Keratinocyte (primary cell): ENCODE results near the gene TRIM47. TPM values are rescaled to one million over a fixed set of nuclear protein-coding genes. Genes with fewer than 3 reads are reported as not detected.

ENCODE experiments used
- DNase-seq: peaks from one replicate; pipeline ENCODE4 v3.0.0-alpha.2; 2011; ENCODE audit warnings: low read depth, missing footprints, low spot score
- FAIRE-seq: peaks from 2 replicates; lab custom pipeline; 2011; peaks lifted over from hg19 to GRCh38; lab: Jason Lieb, UNC
- H2AFZ ChIP-seq: 2 replicates; pipeline ENCODE4 v1.6.0; 2012; ENCODE audit warnings: low read length, control low read depth, inconsistent platforms; ENCODE audit not compliant: control insufficient read depth
- H3K27ac ChIP-seq: 2 replicates; pipeline ENCODE4 v1.5.1; 2011; ENCODE audit warnings: low read length; ENCODE audit not compliant: control insufficient read depth, insufficient read depth
- H3K27me3 ChIP-seq: 3 replicates; pipeline ENCODE4 v1.6.0; 2011; ENCODE audit warnings: low read length; ENCODE audit not compliant: control insufficient read depth, insufficient read depth; ENCODE audit errors: extremely low read depth
- H3K36me3 ChIP-seq, 2 experiments: 2 replicates in 1 of 2; 3 replicates in 1 of 2; pipeline ENCODE4 v1.5.1; 2011; ENCODE audit warnings: low read length in 2 of 2, mild to moderate bottlenecking in 1 of 2; ENCODE audit not compliant: control insufficient read depth in 2 of 2, insufficient read depth in 2 of 2; ENCODE audit errors: extremely low read depth in 1 of 2
- H3K4me1 ChIP-seq: 3 replicates; pipeline ENCODE4 v1.5.1; 2011; ENCODE audit warnings: low read length; ENCODE audit not compliant: control insufficient read depth, insufficient read depth; ENCODE audit errors: extremely low read depth
- H3K4me2 ChIP-seq: 3 replicates; pipeline ENCODE4 v1.6.0; 2011; ENCODE audit warnings: low read depth, low read length; ENCODE audit not compliant: control insufficient read depth, insufficient read depth; ENCODE audit errors: extremely low read depth
- H3K4me3 ChIP-seq, 3 experiments: fragments of 200-600 bp in 1 of 3; sonication (generic) in 1 of 3; 2 replicates in 2 of 3; 3 replicates in 1 of 3; pipeline ENCODE4 v1.5.1; 2011 to 2016; ENCODE audit warnings: low read length in 3 of 3, mild to moderate bottlenecking in 3 of 3, control low read depth in 2 of 3, inconsistent platforms in 1 of 3, low read depth in 1 of 3, mixed read lengths in 1 of 3, mixed run types in 1 of 3, moderate library complexity in 1 of 3; ENCODE audit not compliant: control insufficient read depth in 2 of 3, insufficient read depth in 2 of 3; ENCODE audit errors: extremely low read depth in 1 of 3
- H3K79me2 ChIP-seq: 2 replicates; pipeline ENCODE4 v1.6.0; 2012; ENCODE audit warnings: low read length; ENCODE audit not compliant: control insufficient read depth, insufficient read depth
- H3K9ac ChIP-seq: 3 replicates; pipeline ENCODE4 v1.6.0; 2011; ENCODE audit warnings: low read length; ENCODE audit not compliant: control insufficient read depth, insufficient read depth; ENCODE audit errors: extremely low read depth
- H3K9me1 ChIP-seq: 3 replicates; pipeline ENCODE4 v1.6.0; 2011; ENCODE audit warnings: low read length; ENCODE audit not compliant: control insufficient read depth, insufficient read depth; ENCODE audit errors: extremely low read depth
- H3K9me3 ChIP-seq: 2 replicates; pipeline ENCODE4 v1.5.1; 2012; ENCODE audit warnings: low read depth, low read length; ENCODE audit not compliant: control insufficient read depth
- H4K20me1 ChIP-seq: 3 replicates; pipeline ENCODE4 v1.6.0; 2011; ENCODE audit warnings: low read length; ENCODE audit not compliant: control insufficient read depth, insufficient read depth; ENCODE audit errors: extremely low read depth
- CTCF ChIP-seq, 3 experiments: IDR thresholded peaks in 1 of 3; conservative IDR thresholded peaks in 1 of 3; optimal IDR thresholded peaks in 1 of 3; 2 replicates in 2 of 3; 3 replicates in 1 of 3; pipeline versions ENCODE3 to v1.5.1; 2011; ENCODE audit warnings: low read length in 3 of 3, mild to moderate bottlenecking in 3 of 3, moderate library complexity in 2 of 3, control low read depth in 1 of 3, inconsistent platforms in 1 of 3; ENCODE audit not compliant: insufficient read depth in 2 of 3; ENCODE audit errors: extremely low read depth in 1 of 3
- EZH2 ChIP-seq: IDR thresholded peaks from one replicate; pipeline ENCODE4 v1.6.1; 2012; ENCODE audit warnings: inconsistent platforms, mild to moderate bottlenecking, low read length, moderate library complexity
- dilution Hi-C: fragments of 300-500 bp; cut with MboI; formaldehyde crosslinking; loops from one replicate; pipeline ENCODE4 v1.7.0; 2020; ENCODE audit warnings: low sequenced_read_pairs; ENCODE audit not compliant: extremely low pct_ligation_motif_present
- polyA plus RNA-seq, 5 experiments: library from polyadenylated mRNA; depleted of rRNA in 3 of 5; stranded (reverse) in 3 of 5; stranded (forward) in 1 of 5; unstranded in 1 of 5; fragments of >200 nt; gene quantifications; 1 replicate in 1 of 5; 2 replicates in 3 of 5; 3 replicates in 1 of 5; pipeline versions ENCODE4 v1.2.1 to v1.2.3, GENCODE V29; 2011 to 2012; ENCODE audit warnings: missing spikeins in 2 of 5, low read depth in 1 of 5, low replicate concordance in 1 of 5

TRIM47 gene
- polyA plus RNA-seq, 1 donor (not counting 4 experiments of a cell fraction or from before 2014, with no cell fraction given) = 9.4 TPM

DNA sequence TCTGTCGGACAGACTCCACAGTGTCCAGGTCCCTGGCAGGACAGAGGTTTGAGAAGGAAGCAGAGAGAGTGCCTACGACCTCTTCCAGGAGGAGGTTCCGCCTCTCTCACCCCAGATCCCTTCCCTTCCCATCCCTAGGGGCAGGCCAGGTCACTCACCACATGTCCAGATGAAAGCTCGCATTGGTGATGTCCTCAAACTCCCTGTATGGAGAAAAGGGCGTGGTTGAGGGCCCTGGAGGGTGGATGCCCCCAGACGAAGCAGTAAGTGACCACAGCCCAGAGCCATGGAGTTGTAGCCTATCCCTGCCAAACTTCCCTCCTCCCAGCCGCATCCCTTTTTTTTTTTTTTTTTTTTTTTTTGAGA lies 37.6 kb downstream of the TRIM47 start:
- no peak overlapping the region for H3K4me3 ChIP-seq
- H3K79me2 ChIP-seq = no peaks in the 10 kb centered on the region
- FAIRE-seq (no peak), DNase-seq (no peak)
- dilution Hi-C loops = no loop called here
- H3K4me1 ChIP-seq = peaks cover 18% of the 10 kb centered on the region
- H3K27ac ChIP-seq = no peak overlapping the region
- no peaks in the 10 kb centered on the region for H3K36me3 ChIP-seq
- no peaks in the 10 kb centered on the region for H3K9me1 ChIP-seq
- no peak for TF ChIP-seq CTCF (optimal IDR thresholded peaks at IDR 0.05 in 1 of 3, IDR thresholded peaks at IDR 0.05 in 1 of 3, conservative IDR thresholded peaks at IDR 0.05 in 1 of 3; ENCODE audit: extremely low read depth in 1 of 3, insufficient read depth in 2 of 3, low read length in 3 of 3)
- TF ChIP-seq EZH2 = no peak
- no peaks in the 10 kb centered on the region for H3K27me3 ChIP-seq
- H3K4me2 ChIP-seq = no peak overlapping the region
- no peaks in the 10 kb centered on the region for H4K20me1 ChIP-seq
- no peaks in the 10 kb centered on the region for H3K9me3 ChIP-seq
- no peak overlapping the region for H3K9ac ChIP-seq
- no peak overlapping the region for H2AFZ ChIP-seq

- FAIRE-seq (no peak), DNase-seq (no peak)
- no peak overlapping the region for H3K4me3 ChIP-seq
- TF ChIP-seq CTCF (optimal IDR thresholded peaks at IDR 0.05 in 1 of 3, IDR thresholded peaks at IDR 0.05 in 1 of 3, conservative IDR thresholded peaks at IDR 0.05 in 1 of 3; ENCODE audit: extremely low read depth in 1 of 3, insufficient read depth in 2 of 3, low read length in 3 of 3) (no peak), EZH2 (no peak)
- H3K79me2 ChIP-seq = no peaks in the 10 kb centered on the region
- no peak overlapping the region for H3K4me2 ChIP-seq
- no peak overlapping the region for H3K27ac ChIP-seq
- no peaks in the 10 kb centered on the region for H3K36me3 ChIP-seq
- H2AFZ ChIP-seq = no peak overlapping the region
- H3K9ac ChIP-seq = no peak overlapping the region
- H3K9me3 ChIP-seq = no peaks in the 10 kb centered on the region
- dilution Hi-C loops = no loop called here
- H3K27me3 ChIP-seq = no peaks in the 10 kb centered on the region
- no peaks in the 10 kb centered on the region for H3K9me1 ChIP-seq
- H3K4me1 ChIP-seq = peaks cover 12% of the 10 kb centered on the region
- no peaks in the 10 kb centered on the region for H4K20me1 ChIP-seq
These were observed 38.2 kb downstream of the TRIM47 start for GRCh38 chr17:75839942-75840798.
